ENCODE data around the gene SIGLEC1. TPM values are rescaled to one million over a fixed set of nuclear protein-coding genes. Genes with fewer than 3 reads are reported as not detected.

SIGLEC1 gene
- total and polyA plus RNA-seq, 2 of the 8 experiments (the other 6 are each of a cell fraction or from before 2014, with no cell fraction given) = 0.02 TPM; not detected in 1

GRCh38 chr20:3685341-3685740 lies 27.1 kb downstream of the SIGLEC1 start:
- H2BK5ac ChIP-seq (ENCODE audit: low read depth, low read length) = peak overlapping the region; percentile 35; the same call in 1 of the 2 replicates
- no peak overlapping the region for H3K27ac ChIP-seq (ENCODE audit: low read depth, low read length)
- no peaks in the 10 kb centered on the region for H4K20me1 ChIP-seq (replicated peaks in 1 of 2; ENCODE audit: control insufficient read depth in 1 of 2, insufficient read depth in 2 of 2, low read length in 2 of 2)
- H2BK15ac ChIP-seq (ENCODE audit: low read length) = no peak overlapping the region
- H3K9me3 ChIP-seq (ENCODE audit: insufficient read depth in 2 of 2, low read depth in 1 of 2, low read length in 1 of 2) = no peaks in the 10 kb centered on the region
- H3K56ac ChIP-seq (replicated peaks; ENCODE audit: insufficient read length, low read depth, low read length) = no peak overlapping the region
- H3K4ac ChIP-seq (replicated peaks; ENCODE audit: insufficient read length, low read depth, low read length) = no peak overlapping the region
- CTCF ChIA-PET (ENCODE audit: partially characterized antibody) = interaction anchor here (1.0 to 45.1 kb wide), 6 partner anchors 1 to 83 kb away, joined by 3 to 1432 read pairs (median 15); partner anchors contain the start of genes ADAM33 and SIGLEC1
- H3K79me2 ChIP-seq (ENCODE audit: control insufficient read depth in 1 of 2, insufficient read depth in 2 of 2, low read length in 2 of 2) = no peaks in the 10 kb centered on the region
- TF ChIP-seq TCF12 (IDR thresholded peaks at IDR 0.05; ENCODE audit: low read depth, low read length) (no peak), KDM4A (IDR thresholded peaks at IDR 0.05; ENCODE audit: low read depth, low read length, severe bottlenecking) (no peak), MAX (IDR thresholded peaks at IDR 0.05) (no peak), NRF1 (IDR thresholded peaks at IDR 0.05; ENCODE audit: low read depth, low read length) (no peak), POLR2AphosphoS5 (IDR thresholded peaks at IDR 0.05; ENCODE audit: low read depth, low read length) (no peak), ASH2L (IDR thresholded peaks at IDR 0.05; ENCODE audit: low read length) (no peak), CHD2 (IDR thresholded peaks at IDR 0.05; ENCODE audit: low read length) (no peak), CEBPB (IDR thresholded peaks at IDR 0.05; ENCODE audit: low read depth, low read length) (no peak), TAF1 (IDR thresholded peaks at IDR 0.05; ENCODE audit: low read depth, low read length) (no peak), E2F6 (IDR thresholded peaks at IDR 0.05) (no peak)
- no peak overlapping the region for H4K8ac ChIP-seq (ENCODE audit: extremely low read depth, insufficient read depth, low read length)
- H3K36me3 ChIP-seq (ENCODE audit: control insufficient read depth in 2 of 4, insufficient read depth in 4 of 4, low read length in 3 of 4) = no peaks in the 10 kb centered on the region
- H3K4me2 ChIP-seq (ENCODE audit: insufficient read depth in 1 of 2, low read depth in 2 of 2, low read length in 2 of 2) = no peak overlapping the region; a peak in 1 of 4 replicates
- no peaks in the 10 kb centered on the region for H3K79me1 ChIP-seq (ENCODE audit: low read depth, low read length)
- no peak for FAIRE-seq
- no peak overlapping the region for H3K4me3 ChIP-seq (ENCODE audit: extremely low read depth in 1 of 4, insufficient read depth in 2 of 4, low read depth in 3 of 4, low read length in 4 of 4)
- H2BK12ac ChIP-seq (ENCODE audit: low read depth, low read length) = peak overlapping the region; percentile 12; the same call in 1 of the 2 replicates
- H3K23me2 ChIP-seq (ENCODE audit: low read depth, low read length) = peaks cover 11% of the 10 kb centered on the region
- no peak overlapping the region for H3K23ac ChIP-seq (ENCODE audit: insufficient read length)
- peak overlapping the region; percentile 50; the same call in 1 of the 2 replicates for H2AFZ ChIP-seq (ENCODE audit: low read length)
- POLR2A ChIA-PET (ENCODE audit: partially characterized antibody) = interaction anchor here (0.8 to 1.5 kb wide), 2 partner anchors 57 to 66 kb away, joined by 3 to 5 read pairs; no protein-coding TSS in a partner anchor
- no peak overlapping the region for H3K14ac ChIP-seq (ENCODE audit: insufficient read length)
- no peak overlapping the region for H2BK120ac ChIP-seq (replicated peaks; ENCODE audit: low read depth, low read length)
- H4K5ac ChIP-seq (ENCODE audit: insufficient read length, low read depth, low read length) = no peak overlapping the region
- no peak overlapping the region; the same call in 1 of the 2 replicates for H2BK20ac ChIP-seq (ENCODE audit: low read length)
- DNase-seq (ENCODE audit: low read depth in 1 of 2, low spot score in 2 of 2) = no peak
- H2AK5ac ChIP-seq (ENCODE audit: low read depth, low read length) = no peak overlapping the region
- peaks cover 0 to 13% (median 9%) of the 10 kb centered on the region in 4 experiments; a peak in 6 of 7 replicates for H3K27me3 ChIP-seq (replicated peaks in 1 of 4; ENCODE audit: control insufficient read depth in 3 of 4, extremely low read depth in 1 of 4, insufficient read depth in 3 of 4, low read length in 3 of 4)
- peaks cover 5 to 24% (median 14%) of the 10 kb centered on the region in 4 experiments for H3K4me1 ChIP-seq (replicated peaks in 1 of 4; ENCODE audit: control insufficient read depth in 3 of 4, insufficient read depth in 4 of 4, low read length in 3 of 4)
- H3K9ac ChIP-seq (replicated peaks in 1 of 4; ENCODE audit: extremely low read depth in 1 of 4, low read depth in 3 of 4, low read length in 3 of 4) = no peak overlapping the region
- no peak overlapping the region for H4K91ac ChIP-seq (replicated peaks; ENCODE audit: insufficient read length, low read length)
- H3K18ac ChIP-seq (ENCODE audit: extremely low read depth, low read length) = peak overlapping the region; percentile 79; the same call in 1 of the 2 replicates
- 79% methylated on average over 7 of the region's 7 CpGs; no CpG with 5 or more reads in 1 of the 2 experiments for WGBS, 2 experiments (ENCODE audit: extremely low coverage in 1 of 2, insufficient coverage in 1 of 2, insufficient read length in 1 of 2, insufficient replicate concordance in 2 of 2, low coverage in 1 of 2, low lambda C conversion rate in 2 of 2, missing lambda C conversion rate in 1 of 2)

Data from H1 (cell line).